ENCODE measurements around the gene CTSC.
"Not testable (repeated sequence)": the region's sequence is repeated elsewhere in the genome, so short reads cannot be mapped to it uniquely, and the experiment has no call there.

Gene CTSC

DNA sequence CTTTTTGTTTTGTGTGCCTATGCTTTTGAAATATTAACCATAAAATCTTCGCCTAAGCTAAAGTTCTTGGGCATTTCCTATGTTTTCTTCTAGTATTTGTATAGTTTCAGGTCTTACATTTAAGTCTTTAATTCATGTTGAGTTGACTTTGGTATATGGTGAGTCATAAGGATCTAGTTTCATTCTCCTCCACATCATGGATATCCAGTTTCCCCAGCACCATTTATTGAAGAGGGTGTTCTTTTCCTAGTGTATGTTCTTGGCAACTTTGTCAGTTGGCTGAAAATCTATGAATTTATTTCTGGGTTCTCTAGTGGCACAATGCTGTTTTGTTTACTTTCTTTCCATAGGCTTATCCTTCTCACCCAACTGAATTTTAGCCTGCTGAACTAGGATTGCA lies 49.0 kb downstream of the CTSC start:
- no peak for DNase-seq (ENCODE audit: extremely low read depth in 1 of 2, low read depth in 1 of 2)

DNA sequence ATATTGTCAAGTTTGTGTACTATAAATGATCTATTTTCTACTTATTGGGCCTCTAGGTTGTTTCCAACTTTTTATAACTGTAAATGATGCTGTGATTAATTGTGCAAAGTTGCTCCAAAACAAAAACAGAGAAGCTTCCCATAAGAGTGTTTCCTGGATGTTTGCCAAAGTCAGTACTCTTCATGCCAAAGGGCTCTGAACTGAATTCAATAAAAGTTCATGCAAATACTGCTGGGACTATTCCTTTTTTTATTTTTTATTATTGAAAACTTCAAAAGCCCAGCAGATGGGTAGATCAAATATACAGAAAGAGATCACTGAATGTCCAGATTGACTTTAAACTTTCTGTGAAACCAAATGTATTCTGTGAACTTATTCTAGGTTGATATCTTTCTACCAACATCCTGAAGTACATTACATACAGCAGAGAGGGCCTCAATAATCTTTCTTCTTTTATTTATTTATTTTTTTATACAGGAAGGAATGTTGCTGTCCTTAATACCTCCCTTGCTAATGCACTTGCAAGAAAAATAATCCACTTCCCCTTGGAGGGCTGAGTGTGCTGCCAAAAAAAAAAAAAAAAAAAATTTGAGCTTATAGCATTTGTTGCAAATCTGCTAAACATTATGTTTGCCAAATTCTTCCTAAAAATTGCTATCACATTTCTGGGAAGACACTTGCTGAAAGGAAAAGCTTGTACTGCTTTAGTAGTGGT lies 53.0 kb downstream of the CTSC start:
- DNase-seq (ENCODE audit: extremely low read depth in 1 of 2, low read depth in 1 of 2), result no peak

DNA sequence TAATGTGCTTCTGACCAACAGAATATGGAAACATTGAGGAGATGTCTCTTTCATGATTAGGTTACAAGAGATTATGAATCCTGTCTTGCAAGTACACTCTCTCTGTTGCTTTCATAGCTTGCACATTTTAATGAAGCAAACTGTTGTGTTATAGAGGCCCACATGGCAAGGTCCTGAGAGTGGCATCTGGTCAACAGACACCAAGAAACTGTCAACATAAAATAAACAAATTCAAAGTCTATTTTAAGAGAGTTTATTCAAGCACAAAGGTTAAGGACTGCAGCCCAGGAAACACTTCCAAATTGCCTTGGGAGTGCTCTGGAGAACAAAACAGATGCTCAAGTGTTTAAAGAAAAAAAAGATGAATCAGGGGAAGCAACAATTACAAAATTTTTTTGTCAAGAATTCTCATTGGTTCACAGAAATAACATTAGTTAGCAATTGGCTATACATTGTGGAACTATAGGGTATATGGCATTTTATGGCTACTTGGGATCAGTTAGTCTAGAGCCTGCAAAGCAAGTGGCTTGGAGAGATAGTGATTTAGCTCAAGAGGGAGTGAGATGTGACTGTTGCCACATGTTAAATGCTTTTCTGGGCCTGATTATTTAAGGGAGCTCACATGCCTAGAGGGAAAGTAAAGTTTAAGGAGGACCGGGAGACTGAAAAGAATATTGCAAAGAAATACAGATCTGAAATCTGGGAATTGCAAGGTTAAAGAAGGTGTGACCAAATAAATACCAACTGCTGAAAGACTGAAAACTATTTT lies 54.6 kb downstream of the CTSC start:
- DNase-seq (ENCODE audit: extremely low read depth in 1 of 2, low read depth in 1 of 2), result no peak

DNA sequence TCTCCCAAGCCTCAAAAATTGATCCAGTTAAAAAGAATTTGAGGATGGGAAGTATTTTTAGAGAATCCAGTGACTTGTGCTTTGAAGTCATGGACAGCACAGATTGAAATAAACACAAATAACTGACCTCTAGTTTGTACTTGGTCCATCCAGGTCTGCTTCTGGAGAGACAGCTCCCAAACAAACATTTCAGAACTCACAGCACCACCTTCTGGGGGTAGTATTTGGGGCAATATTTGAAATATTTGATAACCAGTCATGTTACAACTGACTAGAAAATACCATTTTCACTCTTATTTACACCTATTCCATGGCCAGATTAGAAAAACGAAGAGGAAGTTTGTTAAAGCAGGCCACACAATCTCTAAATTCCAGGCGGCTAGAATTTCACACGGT lies 56.2 kb downstream of the CTSC start:
- DNase-seq (ENCODE audit: extremely low read depth in 1 of 2, low read depth in 1 of 2), result no peak

DNA sequence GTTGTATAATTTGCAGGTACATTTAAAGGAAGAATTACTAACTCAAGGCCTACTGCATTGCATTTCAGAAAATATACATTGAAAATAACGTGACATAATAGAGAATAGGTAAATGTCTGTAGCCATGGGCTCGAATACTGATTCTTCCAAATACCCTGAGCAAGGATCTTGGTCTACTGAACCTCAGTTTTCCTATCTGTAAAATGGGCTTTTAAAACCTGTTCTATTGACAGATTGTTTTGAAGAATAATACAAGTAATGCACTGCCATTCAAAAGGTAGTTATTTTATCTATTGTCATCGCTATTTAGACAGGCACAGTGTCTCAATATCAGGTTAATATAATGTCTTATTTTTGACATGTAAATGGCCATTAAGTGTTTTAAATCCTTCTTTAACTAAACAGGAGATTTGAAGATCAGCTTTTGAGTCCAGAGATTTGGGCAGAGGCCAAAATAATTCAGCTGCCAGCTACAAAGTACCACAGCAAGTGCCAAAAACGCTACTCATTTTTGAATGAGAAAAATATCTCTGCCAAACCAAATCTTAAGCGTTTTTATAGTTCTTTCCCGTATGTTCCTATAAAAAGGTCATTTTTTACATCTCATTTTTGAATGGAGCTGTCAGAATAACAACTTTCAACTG lies 56.7 kb downstream of the CTSC start:
- no peak for DNase-seq (ENCODE audit: extremely low read depth in 1 of 2, low read depth in 1 of 2)

DNA sequence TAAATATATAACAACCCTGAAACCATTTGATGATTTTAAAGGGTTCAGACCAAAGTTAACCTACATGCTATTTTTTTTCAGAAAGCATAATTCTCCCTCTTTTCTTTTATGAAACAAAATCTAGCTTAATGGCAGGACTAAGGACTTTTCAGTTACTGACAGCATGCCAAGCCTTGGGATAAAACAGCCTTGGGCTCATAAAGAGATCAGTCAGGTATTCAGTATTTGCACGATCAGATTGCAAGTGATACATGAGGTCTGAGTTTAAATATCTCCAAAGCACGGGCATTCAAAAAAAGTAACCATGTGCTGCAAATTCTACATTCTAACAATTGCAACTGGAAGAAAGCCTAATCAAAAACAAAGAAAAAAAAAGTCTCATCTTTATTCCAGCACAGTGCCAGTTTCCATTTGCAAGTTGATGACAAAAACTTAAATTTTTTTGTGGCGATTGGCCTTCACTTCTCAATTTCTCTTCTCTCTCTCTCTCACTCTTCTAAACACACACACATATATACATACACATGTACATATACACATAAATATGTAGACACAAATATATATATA lies 60.1 kb downstream of the CTSC start:
- DNase-seq (ENCODE audit: extremely low read depth in 1 of 2, low read depth in 1 of 2), result no peak

DNA sequence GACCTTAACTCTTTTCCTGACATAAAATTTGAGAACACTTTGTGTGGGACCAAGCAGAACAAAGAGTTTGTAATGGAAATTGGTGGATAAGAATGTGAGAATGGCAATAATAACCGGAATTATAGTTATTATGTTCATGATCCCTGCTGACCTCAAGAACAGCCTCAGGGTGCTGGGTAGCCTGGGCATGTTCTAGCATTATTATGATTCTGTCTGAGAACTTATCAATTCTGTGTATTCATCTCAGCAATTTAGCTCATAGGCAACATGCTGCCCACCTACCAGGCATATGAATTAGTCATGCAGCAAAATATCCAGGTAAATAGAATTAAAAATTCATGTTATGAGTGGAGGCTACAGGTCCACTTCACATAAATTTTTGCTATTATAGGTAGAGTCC lies 61.9 kb downstream of the CTSC start:
- no peak for DNase-seq (ENCODE audit: extremely low read depth in 1 of 2, low read depth in 1 of 2)

DNA sequence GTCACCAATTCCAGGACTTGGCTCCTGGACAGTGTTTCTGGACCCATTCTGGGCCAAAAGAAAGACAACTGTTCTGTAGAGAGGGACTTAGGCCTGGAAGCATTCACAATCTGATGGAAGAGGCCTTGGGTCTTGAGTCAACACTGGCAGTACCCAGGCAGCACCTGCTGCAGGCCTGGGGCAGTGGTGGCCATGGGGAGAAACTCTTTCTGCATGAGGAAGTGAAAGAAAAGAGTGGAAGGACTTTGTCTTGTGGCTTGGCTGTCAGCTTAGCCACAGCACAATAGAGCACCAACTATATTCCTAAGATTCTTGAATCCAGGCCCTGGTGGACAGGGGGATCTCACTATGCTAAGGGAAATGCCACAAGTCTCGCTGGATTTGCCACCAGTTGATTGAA lies 70.6 kb downstream of the CTSC start:
- no peak for DNase-seq (ENCODE audit: extremely low read depth in 1 of 2, low read depth in 1 of 2)

DNA sequence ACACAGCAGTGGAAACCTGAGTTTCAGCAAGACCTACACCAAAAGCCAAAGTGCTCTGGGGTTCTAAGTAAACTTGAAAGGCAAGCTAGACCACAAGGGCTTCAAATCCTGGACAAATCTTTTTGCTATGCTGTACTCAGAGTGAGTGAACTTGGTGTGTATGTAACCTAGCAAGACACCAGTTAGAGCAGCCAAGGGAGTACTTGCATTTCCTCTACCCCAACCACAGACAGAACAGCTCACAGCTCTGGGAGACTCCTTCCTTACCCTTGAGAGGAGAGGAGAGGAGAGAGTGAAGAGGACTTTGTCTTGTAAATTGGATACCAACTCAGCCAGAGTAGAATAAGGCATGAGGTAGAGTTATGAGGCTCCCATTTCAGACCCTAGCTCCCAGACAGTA lies 71.4 kb downstream of the CTSC start:
- no peak for DNase-seq (ENCODE audit: extremely low read depth in 1 of 2, low read depth in 1 of 2)

DNA sequence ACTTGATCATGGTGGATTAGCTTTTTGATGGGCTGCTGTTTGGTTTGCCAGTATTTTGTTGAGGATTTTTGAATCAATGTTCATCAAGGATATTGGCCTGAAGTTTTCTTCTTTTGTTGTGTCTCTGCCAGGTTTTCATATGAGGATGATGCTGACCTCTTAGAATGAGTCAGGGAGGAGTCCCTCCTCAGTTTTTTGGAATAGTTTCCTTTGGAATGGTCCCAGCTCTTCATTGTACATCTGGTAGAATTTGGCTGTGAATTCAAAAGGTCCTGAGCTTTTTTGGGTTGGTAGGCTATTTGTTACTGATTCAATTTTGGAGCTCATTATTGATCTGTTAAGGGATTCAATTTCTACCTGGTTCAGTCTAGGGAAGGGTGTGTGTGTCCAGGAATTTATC lies 78.1 kb downstream of the CTSC start:
- DNase-seq (ENCODE audit: extremely low read depth in 1 of 2, low read depth in 1 of 2), result no peak

DNA sequence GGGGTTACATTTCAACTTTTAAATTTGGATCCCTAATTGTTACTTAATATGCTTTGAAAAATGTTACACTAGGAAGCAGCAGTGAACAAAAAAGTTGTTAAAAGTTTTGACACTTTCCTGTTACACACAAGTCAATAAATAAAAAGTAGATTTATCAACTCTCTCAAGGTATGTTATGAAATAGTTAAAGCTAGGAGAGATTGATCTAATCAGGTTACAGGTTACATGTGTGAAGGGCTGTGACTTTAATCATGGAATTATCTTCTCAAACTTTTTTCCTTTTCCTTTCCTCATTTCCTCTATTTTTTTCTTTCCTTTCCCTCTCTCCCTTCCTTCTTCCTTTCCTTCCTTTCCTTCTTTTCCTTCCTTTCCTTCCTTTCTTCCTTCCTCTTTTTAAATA lies 85.3 kb downstream of the CTSC start:
- DNase-seq (ENCODE audit: extremely low read depth in 1 of 2, low read depth in 1 of 2), result no peak

DNA sequence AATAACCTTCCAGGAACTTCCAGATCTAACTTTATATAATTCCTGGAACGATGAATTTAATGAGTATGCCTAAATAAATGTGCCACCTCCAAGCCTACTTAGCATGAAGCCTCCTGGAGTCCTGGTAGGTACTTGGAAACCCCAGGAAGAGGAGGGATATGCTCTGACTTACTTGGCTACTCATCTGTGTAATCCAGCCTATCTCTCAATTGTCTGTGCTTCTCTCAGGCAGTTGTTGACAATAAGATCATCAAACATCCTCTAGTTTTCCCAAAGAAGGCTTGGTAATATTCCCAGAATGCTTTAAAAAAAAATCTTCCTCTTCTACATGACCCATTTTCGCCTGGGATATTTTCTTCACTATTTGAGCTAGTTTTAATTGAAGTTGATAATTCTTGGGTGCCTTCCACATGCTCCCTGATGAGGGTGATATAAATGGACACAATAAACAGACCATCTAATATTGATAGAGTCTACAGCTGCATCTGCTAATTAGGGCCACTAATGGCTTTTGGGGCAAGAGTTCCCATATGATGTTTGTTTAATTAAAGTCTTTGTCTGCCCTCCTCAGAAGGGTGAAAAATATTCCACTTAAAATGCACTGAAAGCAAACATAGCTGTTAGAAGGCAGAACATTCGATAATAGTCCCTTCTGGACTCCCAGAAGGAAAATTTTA lies 86.8 kb downstream of the CTSC start:
- no peak for DNase-seq (ENCODE audit: extremely low read depth in 1 of 2, low read depth in 1 of 2)

DNA sequence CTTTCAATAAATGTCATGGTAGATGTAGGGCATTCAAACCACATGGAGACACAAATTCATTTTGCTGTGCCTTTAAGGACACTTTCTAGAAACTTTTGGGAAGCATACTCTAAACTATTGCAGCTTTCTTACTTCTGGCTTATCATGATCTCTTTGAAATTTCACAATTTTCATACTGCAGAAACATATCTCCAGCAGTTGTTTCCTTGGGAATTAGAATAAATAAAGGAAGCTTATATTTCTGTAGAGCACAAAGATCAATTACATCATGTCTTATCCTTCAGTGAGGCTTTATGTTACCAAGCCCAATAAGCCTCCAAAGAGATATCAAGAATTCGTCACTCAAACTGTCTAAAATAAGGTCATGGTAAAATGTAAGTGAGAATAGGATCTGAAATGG lies 87.8 kb downstream of the CTSC start:
- no peak for DNase-seq (ENCODE audit: extremely low read depth in 1 of 2, low read depth in 1 of 2)

DNA sequence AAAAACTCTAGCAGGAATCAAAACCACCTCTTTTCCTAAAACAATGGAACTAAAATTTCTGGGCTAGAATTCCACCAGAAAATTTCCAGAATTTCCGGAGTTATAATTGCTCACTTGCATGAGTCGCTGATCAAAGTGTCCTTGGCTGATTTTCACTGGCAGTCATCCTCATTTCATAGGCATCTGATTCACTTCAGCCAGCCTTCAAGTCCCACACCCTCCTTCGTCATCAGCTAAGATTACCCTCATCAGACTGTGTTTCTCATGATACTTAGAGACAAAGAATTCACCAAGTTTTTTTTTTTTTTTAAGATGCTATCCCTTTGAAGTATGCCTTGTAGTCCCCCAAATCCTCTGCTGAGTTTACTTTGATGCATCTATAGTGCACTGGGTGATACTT lies 90.8 kb downstream of the CTSC start:
- no peak for DNase-seq (ENCODE audit: extremely low read depth in 1 of 2, low read depth in 1 of 2)

DNA sequence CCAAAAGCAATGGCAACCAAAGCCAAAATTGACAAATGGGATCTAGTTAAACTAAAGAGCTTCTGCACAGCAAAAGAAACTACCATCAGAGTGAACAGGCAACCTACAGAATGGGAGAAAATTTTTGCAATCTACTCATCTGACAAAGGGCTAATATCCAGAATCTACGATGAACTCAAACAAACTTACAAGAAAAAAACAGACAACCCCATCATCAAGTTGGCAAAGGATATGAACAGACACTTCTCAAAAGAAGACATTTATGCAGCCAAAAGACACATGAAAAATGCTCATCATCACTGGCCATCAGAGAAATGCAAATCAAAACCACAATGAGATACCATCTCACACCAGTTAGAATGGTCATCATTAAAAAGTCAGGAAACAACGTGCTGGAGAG lies 92.0 kb downstream of the CTSC start:
- DNase-seq (ENCODE audit: extremely low read depth in 1 of 2, low read depth in 1 of 2), result not testable (repeated sequence)
